H54 (cell line): ENCODE measurements around the gene TRIM74.
"Not testable (repeated sequence)": the region's sequence is repeated elsewhere in the genome, so short reads cannot be mapped to it uniquely, and the experiment has no call there.

Experiments used
- DNase-seq: peaks from one replicate; pipeline ENCODE4 v3.0.0; 2011; ENCODE audit warnings: low spot score, mixed read lengths; ENCODE audit not compliant: insufficient read length
- FAIRE-seq: peaks from 3 replicates; lab custom pipeline; 2011; peaks lifted over from hg19 to GRCh38; lab: Jason Lieb, UNC
- POLR2A ChIP-seq: IDR thresholded peaks from 2 replicates; pipeline ENCODE4 v1.6.1; 2011; ENCODE audit warnings: low read depth, mild to moderate bottlenecking, low read length

Gene TRIM74

DNA sequence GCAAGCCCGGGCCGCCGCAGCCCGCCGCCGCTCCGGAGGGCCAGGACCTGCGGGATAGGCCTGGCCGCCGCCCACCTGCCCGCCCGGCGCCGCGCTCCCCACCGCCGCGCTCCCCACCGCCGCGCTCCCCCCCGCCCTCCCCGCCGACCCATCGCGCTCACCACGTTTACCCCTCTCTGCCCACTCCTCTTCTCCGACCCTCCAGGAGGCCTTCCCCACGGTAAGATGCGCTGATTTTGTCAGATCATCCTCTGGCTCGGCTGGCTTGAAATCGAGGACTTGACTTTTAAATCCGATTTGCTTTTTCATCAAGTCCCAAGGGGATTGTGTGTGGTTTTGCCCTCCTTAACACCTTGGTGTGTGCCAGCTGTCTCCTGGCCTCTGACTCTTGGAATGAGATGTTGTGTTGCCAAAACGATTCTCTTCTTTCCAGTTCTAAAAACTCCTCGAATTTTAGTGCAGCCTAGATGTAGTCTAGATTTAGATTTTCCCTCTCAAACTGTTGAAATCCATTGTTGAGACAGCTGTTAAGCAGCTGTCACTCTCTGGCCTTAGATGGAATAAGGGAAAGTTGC, 43.6 kb downstream of the TRIM74 start:
- FAIRE-seq, result no peak
- TF ChIP-seq POLR2A, result no peak

DNA sequence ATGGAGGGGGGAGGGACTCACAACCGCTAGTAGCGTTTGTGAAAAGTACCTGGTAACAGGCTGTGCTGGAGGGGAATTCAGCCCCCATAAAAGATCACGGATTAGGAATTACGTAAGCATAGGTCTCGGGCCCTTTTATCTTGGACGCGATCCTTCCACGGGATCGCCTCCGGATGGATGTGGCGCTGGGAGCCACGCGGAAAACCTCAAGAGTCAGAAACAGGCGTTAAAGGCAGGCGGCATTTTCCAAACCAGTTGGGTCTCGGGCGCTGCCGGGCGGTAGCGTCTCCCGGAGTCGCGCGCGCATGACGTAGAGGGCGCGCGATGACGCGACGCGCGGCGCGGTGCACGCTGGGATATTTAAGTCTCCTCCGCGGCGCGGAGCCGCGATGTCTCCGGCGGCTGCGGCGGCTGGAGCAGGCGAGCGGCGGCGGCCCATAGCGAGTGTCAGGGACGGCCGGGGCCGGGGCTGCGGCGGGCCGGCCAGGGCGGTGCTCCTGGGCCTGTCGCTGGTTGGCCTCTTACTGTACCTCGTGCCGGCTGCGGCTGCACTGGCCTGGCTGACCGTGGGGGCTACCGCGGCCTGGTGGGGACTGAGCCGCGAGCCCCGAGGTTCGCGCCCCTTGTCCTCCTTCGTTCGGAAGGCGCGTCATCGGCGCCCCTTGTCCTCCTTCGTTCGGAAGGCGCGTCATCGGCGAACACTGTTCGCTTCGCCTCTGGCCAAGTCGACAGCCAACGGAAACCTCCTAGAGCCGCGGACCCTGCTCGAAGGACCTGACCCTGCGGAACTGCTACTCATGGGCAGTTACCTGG, 44.3 kb downstream of the TRIM74 start, which contains the start of gene POM121:
POM121 (plus strand) TSS at position 363 of the 813 bp plus-strand sequence; CDS start at position 390, 27 bp downstream.
- FAIRE-seq (no peak), DNase-seq (peak; percentile 84)
- peak; percentile 89 for TF ChIP-seq POLR2A

More for the DNA sequence above, 43.6 kb downstream of the TRIM74 start:
- DNase-seq, result no peak

DNA sequence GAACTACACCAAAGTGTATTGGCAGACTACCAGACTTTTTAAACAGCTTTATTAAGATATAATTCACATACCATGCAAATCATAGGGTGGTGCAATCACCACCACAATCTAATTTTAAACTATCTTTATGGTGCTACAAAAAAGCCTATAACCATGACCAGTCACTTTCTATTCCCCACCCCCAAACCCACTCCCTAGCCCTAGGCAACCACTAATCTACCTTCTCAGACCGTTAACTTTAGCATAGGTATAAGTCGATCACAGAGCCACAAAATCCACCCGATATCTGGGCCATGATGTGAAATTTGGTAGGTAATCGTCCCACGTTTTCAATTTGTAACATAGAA, 44.9 kb downstream of the TRIM74 start:
- FAIRE-seq (no peak), DNase-seq (no peak)
- no peak for TF ChIP-seq POLR2A

DNA sequence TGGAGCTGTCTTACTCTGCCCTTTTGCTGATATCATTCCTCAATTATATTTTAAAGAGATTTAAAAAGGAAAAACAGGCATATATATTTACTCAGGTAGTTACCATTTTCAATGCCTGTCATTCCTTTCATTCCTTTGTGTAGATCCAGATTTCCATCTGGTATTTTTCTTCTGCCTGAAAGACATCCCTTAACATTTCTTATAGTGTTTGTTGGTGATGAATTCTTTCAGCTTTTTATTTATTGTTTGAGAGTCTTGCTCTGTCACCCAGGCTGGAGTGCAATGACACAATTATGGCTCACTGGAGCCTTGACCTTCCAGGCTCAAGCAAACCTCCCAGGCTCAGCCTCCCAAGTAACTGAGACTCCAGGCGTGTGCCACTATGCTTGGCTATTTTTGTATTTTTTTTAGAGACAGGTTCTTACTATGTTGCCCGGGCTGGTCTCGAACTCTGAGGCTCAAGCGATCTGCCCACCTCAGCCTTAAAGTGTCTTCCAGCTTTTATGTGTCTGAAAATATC, 50.0 kb downstream of the TRIM74 start:
- TF ChIP-seq POLR2A, result no peak
- FAIRE-seq (no peak), DNase-seq (no peak)

DNA sequence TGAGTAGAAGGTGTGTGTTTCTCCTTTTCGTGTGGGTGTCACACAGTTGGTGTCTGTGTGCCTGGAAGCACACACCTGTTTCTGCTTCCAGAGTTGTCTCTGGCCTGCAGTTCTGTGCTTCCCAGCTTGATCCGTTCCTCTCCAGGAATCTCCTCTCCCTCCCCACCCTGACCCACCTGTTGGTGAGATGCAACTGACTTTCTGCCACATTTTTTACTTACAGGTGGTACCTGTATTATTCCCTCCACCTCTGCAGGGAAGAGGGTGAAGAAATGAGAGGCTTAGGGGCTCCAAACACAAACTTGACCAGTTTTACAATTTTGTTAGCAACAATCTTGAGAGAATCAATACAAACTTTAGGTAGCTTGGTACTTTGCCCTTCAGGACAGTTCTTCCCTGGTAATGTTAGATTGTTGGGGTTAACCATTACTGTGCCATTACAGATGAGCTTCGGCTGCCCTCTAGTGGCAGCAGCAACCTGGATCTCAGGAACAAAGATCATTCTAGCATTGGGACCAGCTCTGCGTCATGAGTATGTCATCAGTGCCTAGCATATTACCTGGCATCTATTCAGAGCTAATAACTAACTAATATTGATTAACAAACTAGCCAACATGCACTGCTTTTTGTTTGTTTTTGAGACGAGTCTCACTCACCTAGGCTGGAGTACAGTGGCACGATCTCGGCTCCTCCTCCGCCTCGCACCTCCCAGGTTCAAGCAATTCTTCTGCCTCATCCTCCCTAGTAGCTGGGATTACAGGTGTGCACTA, 54.3 kb downstream of the TRIM74 start:
- not testable (repeated sequence) for FAIRE-seq
- peak; percentile 26 for DNase-seq

DNA sequence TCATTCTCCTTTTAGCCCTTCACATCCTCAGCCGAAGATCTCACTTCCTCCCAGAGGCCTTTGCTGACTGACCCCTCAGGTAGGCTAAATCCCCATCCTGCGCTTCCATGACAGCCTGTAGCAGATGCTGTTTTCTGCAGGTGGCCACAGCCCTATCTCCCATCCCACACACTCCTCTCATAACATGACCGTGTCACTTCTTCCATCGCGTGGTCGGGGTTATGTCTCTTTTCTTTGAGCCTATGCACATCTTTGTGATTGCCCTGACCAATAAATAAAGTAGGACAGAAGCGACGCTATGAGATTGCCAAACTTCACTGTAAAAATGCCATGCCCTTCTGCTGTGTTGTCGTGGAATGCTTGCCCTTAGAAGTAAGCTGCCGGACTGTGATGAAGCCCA, 55.5 kb downstream of the TRIM74 start:
- DNase-seq, FAIRE-seq: not testable (repeated sequence)

DNA sequence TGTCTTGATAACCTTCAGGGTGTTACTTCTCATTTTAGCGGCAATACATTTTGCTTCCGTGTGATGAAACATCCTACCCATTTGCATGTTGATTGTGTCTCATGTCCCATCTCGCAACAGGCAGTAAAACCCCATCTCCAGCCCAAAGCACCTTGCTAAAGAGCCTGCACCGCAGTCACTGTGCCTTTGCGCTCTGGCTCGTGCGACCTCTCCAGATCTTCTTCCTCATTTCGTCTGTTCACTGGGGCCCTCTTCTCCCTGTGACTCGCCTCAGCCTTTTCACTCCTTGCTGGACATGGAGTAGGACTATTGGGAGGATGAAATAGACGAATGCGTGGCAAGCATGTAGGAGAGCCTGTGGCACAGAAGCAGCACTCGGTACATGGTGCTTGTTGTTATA, 57.9 kb downstream of the TRIM74 start:
- FAIRE-seq, result not testable (repeated sequence)

More for the DNA sequence above, 57.9 kb downstream of the TRIM74 start:
- not testable (repeated sequence) for DNase-seq
